ENCODE results near the gene AKNA.

Gene AKNA

DNA sequence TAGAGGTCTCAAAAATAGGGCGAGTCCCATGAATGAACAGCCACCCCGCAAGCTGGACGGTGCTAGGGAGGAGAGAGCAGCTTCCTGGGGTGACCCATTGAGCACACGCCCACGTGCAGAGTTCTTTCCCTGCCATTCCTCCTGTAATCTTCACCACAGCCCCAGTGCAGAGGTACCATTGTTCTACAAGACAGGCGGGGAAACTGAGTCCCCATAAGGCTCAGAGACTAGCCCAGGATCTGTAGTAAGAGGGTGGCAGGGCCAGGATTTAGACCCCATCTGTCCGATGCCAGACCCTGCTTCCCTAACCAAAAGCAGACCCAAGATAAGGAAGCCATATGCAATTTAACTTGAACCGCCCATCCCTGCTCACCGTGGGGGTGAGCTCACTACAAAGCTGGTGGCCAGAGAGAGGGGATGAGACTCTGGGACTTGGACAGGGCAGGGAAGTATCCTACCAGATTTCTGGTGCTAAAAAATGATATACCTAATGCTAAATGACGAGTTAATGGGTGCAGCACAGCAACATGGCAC lies 101.6 kb downstream of the AKNA start:
- no peak overlapping the region for H2BK120ac ChIP-seq (ENCODE audit: low read depth, low read length)
- H2BK15ac ChIP-seq (ENCODE audit: low read length): no peak overlapping the region
- peaks cover 6 to 15% of the 10 kb centered on the region in 2 donors for H3K4me1 ChIP-seq (ENCODE audit: control insufficient read depth in 2 of 2, insufficient read depth in 1 of 2, low read depth in 1 of 2, low read length in 2 of 2)
- H2BK12ac ChIP-seq (ENCODE audit: low read length): no peak overlapping the region
- peaks cover 5 to 7% of the 10 kb centered on the region in 2 donors for H3K36me3 ChIP-seq (replicated peaks in 1 of 2; ENCODE audit: control insufficient read depth in 2 of 2, insufficient read depth in 2 of 2, low read length in 2 of 2)
- H3K79me1 ChIP-seq (ENCODE audit: low read depth, low read length): no peaks in the 10 kb centered on the region
- H3K9ac ChIP-seq (ENCODE audit: low read depth, low read length, poor library complexity): no peak overlapping the region
- H3K27me3 ChIP-seq (ENCODE audit: control insufficient read depth in 3 of 3, insufficient read depth in 3 of 3, low read depth in 1 of 3, low read length in 3 of 3): no peaks in the 10 kb centered on the region
- WGBS, 2 donors (ENCODE audit: extremely low coverage in 2 of 2, insufficient read length in 2 of 2, insufficient replicate concordance in 1 of 2): no CpG with 5 or more reads among the region's 10 CpGs
- H4K91ac ChIP-seq (ENCODE audit: low read depth, low read length, poor library complexity): no peak overlapping the region
- H3K18ac ChIP-seq (ENCODE audit: low read length): no peak overlapping the region
- no peak overlapping the region for H3K4ac ChIP-seq (ENCODE audit: low read length)
- H3K14ac ChIP-seq (ENCODE audit: low read length): no peak overlapping the region
- H2BK5ac ChIP-seq (ENCODE audit: low read length): no peak overlapping the region
- no peak overlapping the region for H2AFZ ChIP-seq (ENCODE audit: low read length)
- H4K8ac ChIP-seq (ENCODE audit: low read depth, low read length): no peak overlapping the region
- DNase-seq (ENCODE audit: low spot score): no peak
- no peak overlapping the region for H3K23ac ChIP-seq (ENCODE audit: low read depth, low read length, poor library complexity)
- H3K4me2 ChIP-seq (ENCODE audit: insufficient read depth, low read length, poor library complexity, severe bottlenecking): no peak overlapping the region
- H3K27ac ChIP-seq (replicated peaks; ENCODE audit: low read length): no peak overlapping the region
- H2AK5ac ChIP-seq (ENCODE audit: low read depth, low read length): no peak overlapping the region
- H3K9me3 ChIP-seq (replicated peaks in 1 of 2; ENCODE audit: control insufficient read depth in 2 of 2, insufficient read depth in 1 of 2, low read depth in 1 of 2, low read length in 2 of 2): no peaks in the 10 kb centered on the region
- peak overlapping the region in 1 of 2 donors; percentile 14 for H3K4me3 ChIP-seq (ENCODE audit: low read length in 2 of 2)

DNA sequence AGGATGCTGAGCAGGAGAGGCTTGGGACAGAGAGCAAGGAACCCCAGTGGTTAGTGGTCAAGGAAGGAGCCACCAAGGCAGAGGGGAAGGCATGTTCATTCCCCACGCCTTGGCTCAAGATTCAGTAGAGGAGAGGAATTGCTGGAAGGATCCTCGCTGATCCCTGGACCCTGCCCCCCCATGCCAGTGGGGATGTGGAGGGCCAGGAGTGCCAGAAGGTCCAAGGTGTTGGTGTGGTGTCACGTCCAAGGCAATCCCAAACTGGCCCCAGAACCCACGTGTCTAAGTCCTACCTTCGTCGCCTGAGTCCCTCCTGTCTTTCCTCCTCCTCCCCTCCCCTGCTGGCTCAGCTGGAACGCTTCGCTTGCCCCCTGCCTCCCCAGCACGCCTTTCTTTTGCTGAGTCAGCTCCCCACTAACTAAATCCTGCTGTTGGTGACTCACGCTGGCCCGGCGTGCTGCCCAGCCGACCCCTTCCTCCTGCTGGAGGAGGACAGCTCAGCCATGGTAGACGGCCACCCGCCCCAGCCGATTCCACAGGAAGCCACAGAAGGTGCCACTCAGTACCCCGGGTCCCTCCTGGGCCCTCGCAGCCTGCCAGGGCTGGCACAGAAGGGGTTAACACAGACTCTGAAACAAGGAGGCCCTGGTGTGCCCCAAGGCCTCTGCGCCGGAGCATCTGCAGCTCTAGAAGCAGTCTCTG lies 102.5 kb downstream of the AKNA start:
- peak overlapping the region; percentile 26 for H4K91ac ChIP-seq (ENCODE audit: low read depth, low read length, poor library complexity)
- no peaks in the 10 kb centered on the region for H3K79me1 ChIP-seq (ENCODE audit: low read depth, low read length)
- no peaks in the 10 kb centered on the region for H3K9me3 ChIP-seq (replicated peaks in 1 of 2; ENCODE audit: control insufficient read depth in 2 of 2, insufficient read depth in 1 of 2, low read depth in 1 of 2, low read length in 2 of 2)
- no peak overlapping the region for H3K4me3 ChIP-seq (ENCODE audit: low read length in 2 of 2)
- H3K27me3 ChIP-seq (ENCODE audit: control insufficient read depth in 3 of 3, insufficient read depth in 3 of 3, low read depth in 1 of 3, low read length in 3 of 3): no peaks in the 10 kb centered on the region
- no peak overlapping the region for H2BK12ac ChIP-seq (ENCODE audit: low read length)
- H2BK120ac ChIP-seq (ENCODE audit: low read depth, low read length): no peak overlapping the region
- H3K36me3 ChIP-seq (replicated peaks in 1 of 2; ENCODE audit: control insufficient read depth in 2 of 2, insufficient read depth in 2 of 2, low read length in 2 of 2): peaks cover 6 to 7% of the 10 kb centered on the region in 2 donors
- H3K27ac ChIP-seq (replicated peaks; ENCODE audit: low read length): no peak overlapping the region
- H3K18ac ChIP-seq (ENCODE audit: low read length): peak overlapping the region; percentile 67
- no peak overlapping the region for H2BK5ac ChIP-seq (ENCODE audit: low read length)
- H3K14ac ChIP-seq (ENCODE audit: low read length): no peak overlapping the region
- no peak overlapping the region for H2AK5ac ChIP-seq (ENCODE audit: low read depth, low read length)
- H3K23ac ChIP-seq (ENCODE audit: low read depth, low read length, poor library complexity): peak overlapping the region; percentile 61
- H3K9ac ChIP-seq (ENCODE audit: low read depth, low read length, poor library complexity): peak overlapping the region; percentile 27
- H3K4ac ChIP-seq (ENCODE audit: low read length): no peak overlapping the region
- no peak overlapping the region for H2AFZ ChIP-seq (ENCODE audit: low read length)
- H4K8ac ChIP-seq (ENCODE audit: low read depth, low read length): no peak overlapping the region
- H3K4me2 ChIP-seq (ENCODE audit: insufficient read depth, low read length, poor library complexity, severe bottlenecking): no peak overlapping the region
- no CpG with 5 or more reads among the region's 20 CpGs for WGBS, 2 donors (ENCODE audit: extremely low coverage in 2 of 2, insufficient read length in 2 of 2, insufficient replicate concordance in 1 of 2)
- peaks cover 9 to 15% of the 10 kb centered on the region in 2 donors for H3K4me1 ChIP-seq (ENCODE audit: control insufficient read depth in 2 of 2, insufficient read depth in 1 of 2, low read depth in 1 of 2, low read length in 2 of 2)
- no peak for DNase-seq (ENCODE audit: low spot score)
- no peak overlapping the region for H2BK15ac ChIP-seq (ENCODE audit: low read length)

DNA sequence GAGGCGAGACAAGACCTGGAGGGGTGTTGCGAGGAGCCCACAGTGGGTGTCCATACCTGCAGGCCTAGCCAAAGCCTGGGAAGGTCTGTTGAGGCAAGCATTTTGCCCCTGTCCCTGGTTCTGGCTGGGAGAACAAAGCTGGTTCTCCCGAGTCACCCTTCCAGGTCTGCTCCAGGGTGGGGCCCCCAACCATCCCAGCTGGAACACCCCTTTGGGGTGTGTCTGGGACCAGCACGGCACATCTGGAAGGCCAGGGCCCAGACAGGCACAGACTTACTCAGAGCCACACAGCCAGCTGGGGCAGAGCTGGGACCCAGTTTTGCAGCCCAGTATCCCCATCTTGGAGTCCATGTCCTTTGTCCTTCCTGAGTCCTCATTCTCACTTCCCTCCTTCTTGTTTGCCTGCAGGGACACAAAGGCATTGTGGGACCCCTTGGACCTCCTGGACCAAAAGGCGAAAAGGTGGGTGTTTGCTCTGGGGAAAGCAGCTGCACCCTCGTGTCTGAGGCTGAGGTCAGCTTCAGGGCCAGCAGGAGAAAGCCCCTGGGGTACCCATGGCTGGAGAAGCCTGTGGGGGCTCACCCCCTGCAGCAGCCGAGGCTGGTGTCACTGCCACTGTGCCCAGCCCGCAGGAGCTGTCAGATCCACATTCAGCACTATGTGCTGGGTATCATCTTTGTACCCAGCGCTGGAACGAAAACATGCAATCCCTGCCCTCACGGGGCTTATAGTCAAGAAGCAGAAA lies 103.3 kb downstream of the AKNA start:
- Histone ChIP-seq H3K9ac (ENCODE audit: low read depth, low read length, poor library complexity) (no peak overlapping the region), H3K9me3 (replicated peaks in 1 of 2; ENCODE audit: control insufficient read depth in 2 of 2, insufficient read depth in 1 of 2, low read depth in 1 of 2, low read length in 2 of 2) (no peaks in the 10 kb centered on the region), H3K4me3 (ENCODE audit: low read length in 2 of 2) (no peak overlapping the region), H4K91ac (ENCODE audit: low read depth, low read length, poor library complexity) (no peak overlapping the region), H3K79me1 (ENCODE audit: low read depth, low read length) (no peaks in the 10 kb centered on the region), H3K4me1 (ENCODE audit: control insufficient read depth in 2 of 2, insufficient read depth in 1 of 2, low read depth in 1 of 2, low read length in 2 of 2) (peaks cover 9 to 15% of the 10 kb centered on the region in 2 donors), H3K18ac (ENCODE audit: low read length) (no peak overlapping the region), H3K4me2 (ENCODE audit: insufficient read depth, low read length, poor library complexity, severe bottlenecking) (no peak overlapping the region), H2AK5ac (ENCODE audit: low read depth, low read length) (no peak overlapping the region), H2AFZ (ENCODE audit: low read length) (no peak overlapping the region), H2BK5ac (ENCODE audit: low read length) (no peak overlapping the region), H3K23ac (ENCODE audit: low read depth, low read length, poor library complexity) (no peak overlapping the region), H4K8ac (ENCODE audit: low read depth, low read length) (no peak overlapping the region), H3K14ac (ENCODE audit: low read length) (peak overlapping the region; percentile 57), H2BK120ac (ENCODE audit: low read depth, low read length) (no peak overlapping the region), H2BK12ac (ENCODE audit: low read length) (no peak overlapping the region), H3K27ac (replicated peaks; ENCODE audit: low read length) (no peak overlapping the region), H2BK15ac (ENCODE audit: low read length) (no peak overlapping the region), H3K27me3 (ENCODE audit: control insufficient read depth in 3 of 3, insufficient read depth in 3 of 3, low read depth in 1 of 3, low read length in 3 of 3) (no peaks in the 10 kb centered on the region), H3K36me3 (replicated peaks in 1 of 2; ENCODE audit: control insufficient read depth in 2 of 2, insufficient read depth in 2 of 2, low read length in 2 of 2) (peaks cover 6 to 7% of the 10 kb centered on the region in 2 donors), H3K4ac (ENCODE audit: low read length) (no peak overlapping the region)
- no peak for DNase-seq (ENCODE audit: low spot score)
- no CpG with 5 or more reads among the region's 11 CpGs for WGBS, 2 donors (ENCODE audit: extremely low coverage in 2 of 2, insufficient read length in 2 of 2, insufficient replicate concordance in 1 of 2)

All from neuronal stem cell (in vitro differentiated cells).